Glomerular visceral epithelial cell (primary cell): ENCODE measurements around the gene SNX32.

Experiments used
- DNase-seq: peaks from one replicate; pipeline ENCODE4 v3.0.0-alpha.2; 2016; ENCODE audit errors: extremely low spot score

Gene SNX32

GRCh38 chr11:65886826-65887722, 53.3 kb downstream of the SNX32 start:
- DNase-seq: no peak

GRCh38 chr11:65887723-65888162, 54.0 kb downstream of the SNX32 start:
- no peak for DNase-seq

DNA sequence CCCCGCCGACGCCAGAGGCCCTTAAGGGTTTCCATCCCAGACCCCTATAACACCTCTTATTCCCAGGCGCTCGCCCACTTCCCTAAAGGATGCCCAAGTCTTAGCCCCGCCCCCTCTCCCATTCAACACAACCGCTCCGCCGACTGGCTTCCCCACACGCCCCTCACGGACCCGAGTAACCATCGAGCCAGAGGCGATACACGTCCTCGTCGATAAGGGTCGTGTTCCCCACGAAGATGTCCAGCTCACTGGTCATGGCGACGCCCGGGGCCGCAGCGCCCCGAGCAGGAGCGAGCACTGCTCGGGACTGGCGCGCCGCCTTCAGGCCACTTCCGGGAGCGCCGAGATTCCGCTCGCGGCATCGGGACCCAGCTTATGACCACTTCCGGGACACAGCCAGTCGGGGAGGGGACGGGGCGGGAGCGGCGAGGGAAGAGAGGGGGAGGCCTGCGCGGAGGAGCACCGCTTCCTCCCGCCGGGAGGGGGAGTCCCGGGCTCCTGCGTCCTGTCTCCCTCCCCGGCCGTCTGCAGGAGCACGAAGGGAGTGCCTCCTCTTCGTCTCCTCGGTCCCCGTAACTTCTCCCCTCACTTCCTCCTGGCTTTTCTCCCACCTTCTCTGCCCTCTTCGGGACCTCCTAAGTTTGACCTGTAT, 54.5 kb downstream of the SNX32 start, which contains the start of gene FIBP:
TSS of gene FIBP (minus strand) at position 309 of the 652 bp plus-strand sequence. CDS start at position 256, 53 bp downstream.
- peak; percentile 97 for DNase-seq

DNA sequence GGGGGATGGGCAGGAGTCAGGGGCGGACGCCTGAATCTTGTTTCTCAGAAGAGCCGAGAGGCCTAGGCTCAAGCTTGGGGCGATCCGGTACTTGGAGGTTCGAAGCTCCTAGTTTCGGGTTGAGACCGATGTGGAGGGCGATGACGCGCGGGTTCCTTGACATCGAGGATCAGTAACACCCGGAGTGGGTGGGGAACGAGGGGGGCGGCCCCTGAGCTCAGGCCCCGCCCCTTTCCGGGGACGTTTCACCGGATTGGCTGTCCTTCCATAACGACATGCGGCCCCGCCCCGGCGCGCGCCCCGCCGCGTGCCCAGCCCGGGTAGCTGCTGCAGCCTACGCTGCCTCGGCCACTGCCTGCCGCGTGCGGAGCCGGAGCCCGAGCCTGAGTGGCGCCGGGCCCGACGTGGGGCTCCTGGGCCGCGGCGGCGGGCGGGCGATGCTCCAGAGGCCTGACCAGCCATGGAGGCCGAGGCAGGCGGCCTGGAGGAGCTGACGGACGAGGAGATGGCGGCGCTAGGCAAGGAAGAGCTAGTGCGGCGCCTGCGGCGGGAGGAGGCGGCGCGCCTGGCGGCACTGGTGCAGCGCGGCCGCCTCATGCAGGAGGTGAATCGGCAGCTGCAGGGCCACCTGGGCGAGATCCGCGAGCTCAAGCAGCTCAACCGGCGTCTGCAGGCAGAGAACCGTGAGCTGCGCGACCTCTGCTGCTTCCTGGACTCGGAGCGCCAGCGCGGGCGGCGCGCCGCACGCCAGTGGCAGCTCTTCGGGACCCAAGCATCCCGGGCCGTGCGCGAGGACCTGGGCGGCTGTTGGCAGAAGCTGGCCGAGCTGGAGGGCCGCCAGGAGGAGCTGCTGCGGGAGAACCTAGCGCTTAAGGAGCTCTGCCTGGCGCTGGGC, 56.8 kb downstream of the SNX32 start, which contains the start of gene CCDC85B:
TSS of gene CCDC85B (plus strand) at position 350 of the 895 bp plus-strand sequence. CDS start at position 461, 111 bp downstream.
- DNase-seq: peak; percentile 97

DNA sequence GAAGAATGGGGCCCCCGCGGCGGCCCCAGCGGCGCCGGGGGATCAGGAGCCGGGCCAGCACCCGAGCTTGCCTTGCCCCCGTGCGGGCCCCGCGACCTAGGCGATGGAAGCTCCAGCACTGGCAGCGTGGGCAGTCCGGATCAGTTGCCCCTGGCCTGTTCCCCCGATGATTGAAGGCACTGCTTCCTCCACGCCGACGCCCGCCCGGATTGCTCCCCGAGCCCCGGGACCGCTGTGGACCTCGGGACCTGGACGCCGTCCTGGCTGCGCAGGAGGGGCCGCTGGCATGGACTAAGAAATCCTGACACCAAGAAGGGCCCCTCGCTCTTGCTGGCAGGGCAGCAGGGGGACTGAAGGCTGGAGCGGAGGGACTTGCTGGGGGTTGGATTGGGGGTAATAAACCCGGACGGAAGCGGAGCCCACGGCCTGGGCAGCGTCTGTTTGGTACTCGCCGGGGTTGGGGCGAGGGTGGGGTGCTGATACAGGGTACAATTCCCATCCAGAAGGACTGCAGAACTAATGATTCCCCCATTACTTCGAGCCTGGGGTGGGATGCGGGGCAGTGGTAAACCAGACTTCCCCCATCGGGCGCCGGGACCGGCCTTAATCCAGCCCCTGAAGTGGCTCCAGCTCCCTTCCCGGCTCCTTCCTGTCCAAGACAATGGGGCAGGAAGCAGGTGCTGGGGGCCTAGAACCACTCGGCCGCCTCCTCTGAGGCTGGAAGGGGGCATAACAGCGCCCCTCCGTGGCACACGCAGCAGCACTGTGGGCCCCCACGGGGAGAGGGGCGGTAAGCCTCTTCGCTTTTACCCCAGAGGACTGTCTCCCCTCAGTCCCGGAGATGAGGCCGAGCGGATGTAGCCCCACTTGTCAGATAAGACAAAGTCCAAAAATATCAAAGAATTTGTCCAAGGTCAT, 57.7 kb downstream of the SNX32 start:
- peak; percentile 52 for DNase-seq

DNA sequence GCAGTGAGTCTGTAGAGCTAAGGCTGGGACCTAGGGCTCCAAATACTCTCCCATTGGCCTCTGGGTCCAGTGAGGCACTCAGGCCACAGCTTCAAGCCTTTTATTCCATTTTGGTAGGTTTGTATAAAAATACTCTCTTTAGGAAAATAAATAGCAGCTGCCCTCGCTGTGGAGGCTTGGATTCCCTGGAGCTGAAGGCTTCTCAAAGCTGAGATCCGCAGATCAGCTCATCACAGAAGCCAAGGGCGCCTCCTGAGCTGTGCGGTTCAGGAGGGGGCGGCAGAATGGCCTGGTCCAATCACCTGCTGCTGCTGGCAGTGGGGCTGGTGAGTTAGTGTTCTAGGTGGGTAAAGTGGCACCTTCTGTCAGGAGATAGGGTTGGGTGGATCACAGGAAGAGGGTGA, 58.4 kb downstream of the SNX32 start:
- peak; percentile 33 for DNase-seq

DNA sequence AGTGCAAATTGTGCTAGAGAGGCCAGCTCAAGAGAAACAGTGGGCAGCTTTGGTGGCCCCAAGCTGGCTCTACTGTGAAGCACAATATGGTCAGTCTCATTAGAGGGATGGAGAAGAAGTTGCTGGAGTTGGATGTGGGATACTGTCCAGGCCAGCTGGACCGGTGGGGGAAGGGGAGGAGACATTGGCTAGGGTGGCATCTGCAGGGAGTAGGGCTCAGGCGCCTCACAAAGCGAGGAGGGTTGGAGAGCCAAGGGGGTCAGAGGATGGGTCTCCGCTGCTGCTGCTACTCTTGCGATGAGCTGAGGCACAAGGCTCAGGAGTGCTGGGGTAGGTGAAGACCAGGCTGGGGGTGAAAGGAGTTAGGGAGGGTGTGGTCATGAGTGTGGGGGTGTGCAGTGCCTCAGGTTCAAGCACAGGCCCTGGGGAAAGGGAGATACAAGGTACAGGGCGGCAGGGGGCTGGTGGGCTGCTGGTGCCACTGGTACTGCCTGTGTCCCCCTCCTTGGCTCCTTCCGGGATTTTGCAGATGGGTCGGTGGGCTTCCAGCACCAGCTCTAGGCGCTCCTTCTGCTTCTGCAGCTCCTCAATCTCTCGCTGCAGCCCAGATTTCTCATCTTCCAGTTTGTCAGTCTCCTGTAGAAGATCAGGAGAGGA, 59.0 kb downstream of the SNX32 start:
- DNase-seq: no peak

- DNase-seq: no peak
Measured at GRCh38 chr11:65894034-65894591, 60.4 kb downstream of the SNX32 start.

- no peak for DNase-seq
Measured at GRCh38 chr11:65895482-65895981, 61.8 kb downstream of the SNX32 start.

DNA sequence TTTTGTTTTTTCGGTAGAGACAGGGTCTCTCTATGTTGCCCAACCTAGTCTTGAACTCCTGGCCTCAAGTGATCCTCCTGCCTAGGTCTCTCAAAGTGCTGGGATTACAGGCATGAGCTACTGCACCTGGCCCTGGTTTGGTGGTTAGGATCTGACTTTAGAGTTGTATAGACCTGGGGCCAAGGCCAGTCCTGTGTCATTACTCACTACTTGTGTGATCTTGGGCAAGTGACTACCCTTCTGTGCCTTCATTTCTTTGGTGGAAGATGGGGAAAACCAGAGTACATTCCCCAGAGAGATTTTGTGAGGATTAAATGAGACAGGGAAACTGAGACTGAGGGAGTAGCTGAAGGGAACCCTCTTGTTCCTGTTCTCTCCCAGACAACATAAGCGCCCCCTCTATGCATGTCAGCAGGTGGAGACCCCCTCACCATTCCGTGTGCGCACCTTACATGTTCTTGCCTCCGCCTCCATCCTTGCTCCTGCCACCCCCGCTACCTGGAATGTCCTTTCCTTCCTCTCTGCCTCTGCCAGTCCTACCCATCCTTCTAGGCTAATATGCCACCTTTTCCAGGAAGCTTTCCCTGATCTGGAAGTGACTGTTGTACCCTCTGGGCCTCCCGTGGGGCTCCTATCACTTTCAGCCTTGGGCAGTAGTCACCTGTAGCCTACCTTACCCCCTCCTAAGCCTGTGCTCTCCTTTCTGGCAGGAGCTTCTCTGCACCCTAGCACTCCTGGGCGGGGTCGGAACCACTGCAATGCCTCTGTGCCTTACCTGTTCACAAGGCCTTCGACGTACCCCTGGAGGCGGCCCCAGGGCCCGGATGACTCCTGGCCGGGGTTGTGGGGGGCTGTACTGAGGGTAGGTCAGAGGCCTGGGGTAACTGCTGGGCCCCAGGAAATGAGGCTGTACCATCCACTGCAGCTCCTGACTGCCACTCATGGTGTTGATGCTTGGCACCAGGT, 62.6 kb downstream of the SNX32 start:
- DNase-seq: no peak

DNA sequence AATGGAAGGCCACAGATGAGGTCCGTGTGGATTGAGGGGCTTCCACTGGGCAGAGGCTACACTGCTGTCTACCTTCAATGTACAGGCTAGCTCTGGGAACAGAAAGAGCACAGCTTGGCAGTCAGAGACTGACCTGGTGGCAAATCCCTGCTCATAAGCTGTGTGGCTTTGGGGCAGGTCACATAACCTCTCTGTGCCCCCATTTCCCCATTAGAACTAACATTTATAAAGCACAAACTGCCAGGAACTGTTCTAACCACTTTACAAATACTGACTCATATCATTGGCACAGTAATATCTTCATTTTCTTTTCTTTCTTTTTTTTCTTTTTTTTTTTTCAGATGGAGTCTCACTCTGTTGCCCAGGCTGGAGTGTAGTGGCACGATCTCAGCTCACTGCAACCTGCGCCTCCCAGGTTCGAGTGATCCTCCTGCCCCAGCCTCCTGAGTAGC, 63.3 kb downstream of the SNX32 start:
- DNase-seq: no peak

DNA sequence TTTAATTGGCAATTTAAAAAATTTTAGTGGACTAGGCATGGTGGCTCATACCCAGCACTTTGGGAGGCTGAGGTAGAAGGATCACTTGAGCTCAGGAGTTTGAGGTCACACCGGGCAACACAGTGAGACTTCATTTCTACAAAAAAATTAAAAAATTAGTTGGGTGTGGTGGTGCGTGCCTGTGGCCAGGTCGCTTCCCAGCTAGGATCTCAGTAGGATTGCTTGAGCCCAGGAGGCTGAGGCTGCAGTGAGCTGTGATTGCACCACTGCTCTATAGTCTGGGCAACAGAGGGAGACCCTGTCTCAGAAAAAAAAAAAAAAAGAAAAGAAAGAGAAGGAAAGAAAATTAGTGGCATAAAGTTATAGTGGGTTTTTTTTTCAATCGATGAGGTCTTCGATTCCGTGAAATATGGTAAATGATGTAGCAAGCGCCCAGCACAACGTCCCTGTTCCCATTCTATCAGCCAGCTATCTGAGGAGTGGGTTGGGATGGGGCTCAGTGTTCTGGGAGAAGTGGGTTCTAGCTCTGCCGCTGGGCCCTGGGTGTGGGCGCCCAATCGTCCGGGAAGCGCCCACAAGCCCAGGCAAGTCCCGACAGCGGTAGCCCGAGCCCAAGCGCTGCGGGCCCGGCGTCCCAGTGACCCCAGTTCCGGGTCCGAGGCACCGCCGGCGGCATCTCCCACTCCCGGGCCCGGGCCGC, 65.0 kb downstream of the SNX32 start:
- DNase-seq: no peak

DNA sequence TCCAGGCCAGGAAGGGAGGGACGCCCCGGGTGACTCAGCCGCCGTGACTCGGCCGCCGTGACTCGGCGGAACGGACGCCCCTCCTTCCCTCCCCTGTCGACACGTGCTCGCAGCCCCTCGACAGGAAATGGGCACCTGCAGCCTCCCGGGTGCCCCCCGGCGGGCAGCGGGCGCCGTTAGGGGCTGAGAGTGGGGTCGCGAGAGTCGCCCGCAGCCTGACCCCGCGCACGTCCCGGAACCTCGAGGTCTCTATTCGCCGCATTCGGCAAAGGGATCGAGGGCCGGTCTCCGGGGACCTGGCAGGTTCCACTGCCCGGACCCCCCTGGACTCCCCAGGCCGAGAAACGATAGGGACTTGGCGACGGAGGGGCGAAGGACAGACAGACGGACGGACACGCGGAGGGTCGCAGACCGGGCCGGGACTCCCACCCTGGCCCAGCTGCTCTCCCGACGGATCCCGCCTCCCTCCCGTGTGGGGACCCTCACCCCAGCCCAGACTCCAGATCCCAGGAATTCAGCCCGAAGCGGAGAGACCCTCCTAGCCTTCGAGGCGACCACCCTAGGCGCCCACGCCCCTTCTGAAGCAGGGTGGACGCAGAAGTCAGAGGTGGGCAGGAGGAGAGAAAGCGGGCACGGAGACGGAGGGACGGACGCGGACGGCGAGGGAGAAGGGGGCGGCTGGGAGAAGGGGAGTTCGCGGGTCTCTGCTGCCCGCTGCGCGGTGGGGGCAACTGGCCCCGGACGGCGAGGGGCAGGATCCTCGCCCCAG, 65.8 kb downstream of the SNX32 start:
- peak; percentile 86 for DNase-seq

DNA sequence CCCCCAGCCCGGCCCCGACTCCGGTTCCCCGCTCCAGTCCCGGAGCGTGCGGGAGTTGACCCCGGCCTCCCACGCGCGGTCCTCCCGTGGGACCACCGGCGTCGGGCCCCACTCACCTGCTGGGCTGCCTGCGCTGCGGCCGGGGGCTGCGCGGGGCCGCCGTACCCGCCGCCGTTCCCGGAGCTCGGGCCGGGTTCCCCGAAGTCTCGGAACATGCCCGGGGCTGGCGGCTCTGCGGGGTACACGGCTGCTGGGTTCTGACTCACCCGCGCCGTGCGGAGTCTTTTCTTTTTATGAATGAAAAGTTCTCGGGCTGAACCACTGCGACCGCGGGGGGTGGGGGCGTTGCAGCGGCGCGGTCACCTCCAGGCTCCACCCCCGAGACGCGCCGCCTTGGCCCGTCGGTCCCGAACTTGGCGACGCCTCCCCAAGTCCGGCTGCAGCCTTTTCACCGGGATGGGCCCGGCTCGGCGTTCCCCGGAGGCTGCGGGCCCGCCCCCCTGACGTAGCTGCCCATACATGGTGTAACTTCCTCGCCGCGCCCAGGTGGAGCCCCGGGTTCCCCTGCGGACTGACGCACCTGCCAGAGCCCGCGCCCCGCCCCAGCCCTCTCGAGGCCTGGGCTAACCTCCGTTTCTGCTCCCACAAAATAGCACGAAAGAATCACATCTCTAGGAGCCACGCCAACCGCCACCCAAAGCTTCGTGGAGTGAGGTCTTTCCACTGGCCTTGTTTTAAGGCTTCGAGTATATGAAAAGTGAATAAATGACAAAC, 66.5 kb downstream of the SNX32 start, which contains the start of gene FOSL1:
TSS of gene FOSL1 (minus strand) at position 264 of the 774 bp plus-strand sequence. CDS start at position 215, 49 bp downstream.
- DNase-seq: peak; percentile 97

DNA sequence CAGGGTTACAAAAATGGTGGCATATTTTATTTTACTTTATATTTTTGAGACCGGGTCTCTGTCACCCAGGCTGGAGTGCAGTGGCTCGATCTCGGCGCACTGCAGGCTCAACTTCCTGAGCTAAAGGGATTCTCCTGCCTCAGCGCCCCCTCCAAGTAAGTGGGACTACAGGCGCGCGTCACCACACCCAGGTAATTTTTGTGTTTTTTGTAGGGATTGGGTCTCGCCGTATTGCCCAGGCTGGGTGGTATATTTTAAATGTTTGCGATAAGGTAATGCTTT, 67.1 kb downstream of the SNX32 start:
- no peak for DNase-seq

DNA sequence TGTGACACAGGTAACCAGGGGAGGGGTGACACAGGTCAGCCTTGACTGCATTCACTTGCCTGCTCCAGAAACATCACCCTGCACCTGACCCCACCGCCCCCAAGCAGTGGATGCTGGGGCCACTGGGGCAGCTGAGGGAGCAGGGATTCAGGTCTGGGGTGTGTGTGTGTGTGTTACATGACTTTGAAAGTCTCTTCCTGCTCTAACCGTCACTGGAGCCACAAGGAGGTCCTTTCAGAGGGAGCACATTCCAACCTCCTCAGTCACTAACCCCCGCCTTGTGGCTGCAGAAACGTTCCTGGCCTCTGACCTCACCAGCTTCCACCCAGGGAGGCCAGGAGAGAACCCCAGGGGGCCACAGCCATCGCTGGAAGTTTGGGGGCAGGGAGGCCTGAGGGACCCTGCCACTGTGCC, 69.3 kb downstream of the SNX32 start:
- DNase-seq: peak; percentile 93
